ENCODE results near the gene NRG2.

The NRG2 gene

GRCh38 chr5:139900546-139901250 lies 142.4 kb downstream of the NRG2 start:
- no peak for DNase-seq

DNA sequence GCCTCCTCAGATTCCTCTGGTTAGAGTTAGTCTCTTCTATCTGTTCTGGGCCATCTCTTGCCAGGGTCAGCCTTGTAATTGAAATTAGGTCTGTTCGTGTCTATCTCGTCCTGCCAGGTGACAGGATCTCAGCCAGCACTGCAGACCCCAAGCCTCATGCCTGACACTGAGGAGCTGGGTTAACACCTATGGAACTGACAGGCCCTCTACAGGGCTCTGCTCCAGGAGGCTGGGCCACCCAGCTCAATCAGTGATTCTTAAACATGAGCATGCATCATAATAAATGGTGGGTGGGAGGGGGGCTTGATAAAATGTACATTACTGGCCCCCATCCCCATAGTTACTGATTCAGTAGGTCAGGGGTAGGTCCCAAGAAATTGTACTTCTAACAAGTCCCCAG lies 144.1 kb downstream of the NRG2 start:
- DNase-seq, result no peak

- DNase-seq, result no peak
These were observed 145.1 kb downstream of the NRG2 start for GRCh38 chr5:139897982-139898381.

- no peak for DNase-seq
These were observed 145.8 kb downstream of the NRG2 start for GRCh38 chr5:139897342-139897741.

GRCh38 chr5:139896718-139897117 lies 146.4 kb downstream of the NRG2 start:
- DNase-seq, result no peak

GRCh38 chr5:139895647-139896046 lies 147.5 kb downstream of the NRG2 start:
- DNase-seq, result no peak

- no peak for DNase-seq
These were observed 148.1 kb downstream of the NRG2 start for GRCh38 chr5:139895046-139895445.

GRCh38 chr5:139893873-139894272 lies 149.2 kb downstream of the NRG2 start:
- no peak for DNase-seq

- no peak for DNase-seq
These were observed 153.7 kb downstream of the NRG2 start for GRCh38 chr5:139889410-139889809.

DNA sequence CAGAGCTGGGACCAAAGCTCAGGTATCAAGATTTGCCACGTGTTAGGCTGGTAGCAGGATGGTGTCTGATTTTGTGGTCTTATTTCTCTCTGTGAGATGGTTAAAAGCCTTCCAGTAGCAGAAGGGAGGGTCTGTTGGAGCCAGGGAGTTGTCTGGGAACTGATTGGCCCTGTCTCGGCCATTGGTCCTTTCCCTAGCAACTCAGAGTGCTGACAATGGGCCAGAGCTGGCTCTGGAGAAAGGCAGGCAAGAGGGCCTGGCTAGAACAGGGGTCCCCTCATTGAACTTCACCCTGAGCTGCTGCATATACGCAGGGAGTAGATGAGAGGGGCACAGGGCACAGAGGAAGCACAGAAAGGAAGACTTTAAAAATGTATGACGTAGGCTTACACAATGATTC lies 154.7 kb downstream of the NRG2 start:
- DNase-seq, result no peak

DNA sequence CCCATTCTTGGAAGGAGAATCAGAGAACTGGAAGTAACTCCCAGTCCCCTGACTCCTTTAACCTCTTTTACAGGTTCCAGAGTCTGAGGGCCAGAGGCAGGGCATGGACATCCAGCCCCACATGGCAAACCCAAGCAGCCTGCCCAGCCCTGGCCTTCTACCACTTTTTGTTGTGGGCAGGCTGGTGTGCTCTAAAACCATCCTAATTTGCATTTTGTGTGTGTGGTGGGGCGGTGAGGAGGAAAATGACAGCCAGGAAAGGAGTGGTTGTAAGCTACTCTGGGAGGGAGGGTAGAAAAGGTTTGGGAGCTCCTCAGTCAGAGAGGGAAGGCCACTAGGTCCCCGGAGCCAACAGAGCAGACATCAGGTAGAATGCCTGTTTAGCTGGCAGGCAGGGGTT lies 156.9 kb downstream of the NRG2 start:
- DNase-seq, result no peak

GRCh38 chr5:139885857-139886208 lies 157.3 kb downstream of the NRG2 start:
- no peak for DNase-seq

GRCh38 chr5:139885172-139885856 lies 157.8 kb downstream of the NRG2 start:
- no peak for DNase-seq

DNA sequence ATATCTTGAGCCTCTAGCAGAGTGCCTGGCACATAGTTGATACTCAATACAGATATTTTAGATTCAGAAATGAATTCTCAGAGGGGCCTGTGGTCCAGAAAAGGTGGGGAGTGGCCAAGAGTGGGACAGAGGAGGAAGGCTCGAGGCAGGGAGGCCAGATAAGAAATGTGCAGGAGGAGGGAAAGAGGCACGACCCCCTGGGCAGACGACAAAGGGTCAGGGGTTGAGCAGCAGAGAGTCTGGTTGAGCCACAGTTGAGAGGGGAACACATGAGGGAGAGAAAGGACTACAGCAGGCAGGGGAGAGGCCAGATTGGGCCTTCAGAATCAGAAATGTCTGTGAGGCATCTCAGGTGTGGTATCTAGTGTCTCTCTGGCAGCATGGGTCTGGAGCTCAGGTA lies 158.4 kb downstream of the NRG2 start:
- no peak for DNase-seq

DNA sequence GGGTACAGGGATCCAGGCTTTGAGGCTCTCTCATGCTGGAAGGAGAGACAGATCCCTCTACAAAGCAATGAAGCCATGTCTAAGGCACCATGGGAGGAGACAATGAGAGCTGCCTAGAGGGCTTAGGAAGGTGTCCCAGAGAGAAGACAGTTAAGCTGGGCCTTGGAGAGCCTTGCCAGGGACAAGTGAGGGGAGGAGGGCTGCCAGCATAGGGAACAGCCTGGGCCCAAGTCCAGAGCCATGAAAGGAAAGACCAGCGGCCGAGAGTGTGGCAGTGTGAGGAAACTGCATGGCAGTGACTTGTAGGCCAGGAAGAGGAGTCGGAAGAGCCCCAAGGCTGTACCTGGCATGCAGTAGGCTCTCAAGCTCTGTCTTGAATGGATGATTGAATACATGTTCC lies 159.0 kb downstream of the NRG2 start:
- no peak for DNase-seq

DNA sequence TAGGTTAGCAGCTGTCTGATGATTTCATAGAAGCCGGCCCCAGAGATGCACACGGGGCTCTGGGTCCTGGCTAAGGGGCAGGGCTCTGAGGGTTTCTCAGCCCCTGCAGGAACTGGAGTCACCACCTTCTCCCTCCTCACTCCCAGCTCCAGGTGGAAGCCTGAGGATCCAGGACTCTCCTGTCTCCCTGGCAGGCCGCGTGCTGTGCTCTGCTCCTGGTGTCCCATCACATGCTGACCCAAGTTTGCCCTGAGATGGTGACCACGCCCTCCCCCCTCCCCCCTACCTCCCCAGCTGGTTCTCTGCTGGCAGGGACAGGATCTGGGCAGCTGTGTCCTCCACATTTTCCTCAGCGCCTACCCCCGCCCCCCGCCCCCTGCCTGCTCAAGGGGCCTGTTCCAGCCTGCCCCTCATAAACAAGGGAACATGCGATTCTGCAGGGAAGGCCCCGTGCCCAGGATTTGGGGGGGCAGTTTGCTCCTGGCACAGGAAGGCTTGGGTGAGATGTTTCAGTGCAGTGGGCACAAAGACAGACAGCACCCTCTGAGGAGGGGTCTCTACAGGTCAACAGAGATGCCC lies 160.0 kb downstream of the NRG2 start:
- no peak for DNase-seq

GRCh38 chr5:139882316-139882715 lies 160.8 kb downstream of the NRG2 start:
- no peak for DNase-seq

DNA sequence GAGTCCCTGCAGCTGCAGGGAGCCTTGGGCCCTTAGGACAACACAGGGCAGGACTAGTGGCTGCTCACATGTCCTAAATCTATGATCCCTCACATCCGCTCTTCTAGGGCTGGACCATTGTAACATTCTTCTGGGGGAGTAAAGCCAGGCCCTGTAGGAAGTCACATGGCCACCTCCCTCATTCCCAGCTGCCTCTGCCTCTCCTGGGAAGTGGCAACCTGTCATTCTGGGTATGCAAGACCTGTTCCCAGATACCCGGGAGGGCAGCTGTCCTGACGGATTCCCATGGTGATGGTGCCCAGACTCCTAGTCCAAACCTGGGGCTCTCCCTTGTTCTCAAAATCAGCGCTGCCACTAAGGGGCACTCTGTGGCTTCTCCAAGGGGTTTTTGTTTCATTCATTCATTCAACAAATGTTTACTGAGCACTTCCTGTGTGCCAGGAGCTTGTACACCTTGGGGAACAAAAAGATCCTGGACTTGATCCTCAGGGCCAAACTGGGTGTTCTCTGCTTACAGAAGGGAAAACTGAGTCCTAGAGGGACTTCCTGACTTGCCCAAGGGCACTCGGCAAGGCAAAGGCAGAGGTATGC lies 161.9 kb downstream of the NRG2 start:
- DNase-seq, result no peak

GRCh38 chr5:139880416-139881142 lies 162.5 kb downstream of the NRG2 start:
- no peak for DNase-seq

- no peak for DNase-seq
These were observed 165.0 kb downstream of the NRG2 start for GRCh38 chr5:139878093-139878492.

DNA sequence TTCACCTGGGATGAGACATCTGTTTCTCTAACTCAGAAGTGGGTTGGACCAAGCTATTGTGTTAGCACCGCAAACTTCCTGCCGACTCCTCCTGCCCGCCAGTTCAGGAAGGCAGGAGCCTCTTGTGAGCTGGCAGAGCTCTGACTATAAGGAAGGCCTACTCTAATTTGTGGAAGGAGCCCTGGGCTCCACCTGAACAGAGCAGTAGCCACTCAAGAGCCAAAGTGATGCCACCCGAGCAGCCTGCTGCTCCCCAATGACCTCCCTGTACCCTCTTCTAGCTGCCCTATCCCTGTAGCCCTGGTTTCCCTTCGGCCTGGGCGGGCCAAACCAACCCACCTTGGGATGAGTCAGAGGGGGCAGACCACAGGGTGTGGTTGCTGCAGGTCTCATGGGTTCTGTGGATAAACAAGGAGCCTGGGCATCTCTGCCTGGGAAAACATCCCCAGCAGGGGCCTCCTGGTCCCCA lies 165.9 kb downstream of the NRG2 start:
- no peak for DNase-seq

GRCh38 chr5:139875957-139876356 lies 167.1 kb downstream of the NRG2 start:
- no peak for DNase-seq
